Stimulated activated CD8-positive, alpha-beta memory T cell treated with anti-CD3 and anti-CD28 coated beads, Interleukin-4, amount 100 ng/mL, for 48 hours (primary cell): ENCODE data around the gene RSF1.

Source experiments
- DNase-seq: peaks from one replicate; pipeline ENCODE4 v3.0.0-alpha.2; 2020

Gene RSF1

DNA sequence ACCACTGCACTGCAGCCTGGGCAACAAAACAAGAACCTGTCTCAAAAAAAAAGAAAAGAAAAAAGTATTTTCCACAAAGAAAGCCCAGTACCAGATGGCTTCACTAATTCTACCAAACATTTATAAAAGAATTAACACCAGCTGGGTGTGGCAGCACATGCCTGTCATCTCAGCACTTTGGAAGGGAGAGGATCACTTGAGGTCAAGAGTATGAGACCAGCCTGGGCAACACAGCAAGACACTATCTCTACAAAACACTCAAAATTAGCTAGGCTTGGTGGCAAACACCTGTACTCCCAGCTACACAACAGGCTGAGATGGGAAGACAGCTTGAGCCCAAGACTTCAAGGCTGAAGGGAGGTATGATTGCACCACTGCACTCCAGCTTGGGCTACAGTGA lies 20.1 kb downstream of the RSF1 start:
- DNase-seq = no peak

DNA sequence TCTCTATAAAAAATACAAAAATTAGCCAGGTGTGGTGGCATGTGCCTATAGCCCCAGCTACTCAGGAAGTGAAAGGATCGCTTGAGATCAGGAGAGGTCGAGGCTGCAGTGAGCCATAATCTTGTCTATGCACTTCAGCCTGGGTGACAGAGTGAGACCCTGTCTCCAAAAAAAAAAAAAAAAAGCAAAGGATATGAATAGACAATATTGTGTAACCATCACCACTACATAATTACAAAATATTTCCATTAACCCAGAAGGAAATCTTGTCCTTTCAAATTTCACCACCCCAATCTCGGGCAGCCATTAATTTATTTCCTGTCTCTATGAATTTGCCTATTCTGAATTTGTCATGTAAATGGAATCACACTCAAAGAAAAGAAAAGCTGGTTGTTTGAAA lies 21.2 kb downstream of the RSF1 start:
- DNase-seq = no peak

DNA sequence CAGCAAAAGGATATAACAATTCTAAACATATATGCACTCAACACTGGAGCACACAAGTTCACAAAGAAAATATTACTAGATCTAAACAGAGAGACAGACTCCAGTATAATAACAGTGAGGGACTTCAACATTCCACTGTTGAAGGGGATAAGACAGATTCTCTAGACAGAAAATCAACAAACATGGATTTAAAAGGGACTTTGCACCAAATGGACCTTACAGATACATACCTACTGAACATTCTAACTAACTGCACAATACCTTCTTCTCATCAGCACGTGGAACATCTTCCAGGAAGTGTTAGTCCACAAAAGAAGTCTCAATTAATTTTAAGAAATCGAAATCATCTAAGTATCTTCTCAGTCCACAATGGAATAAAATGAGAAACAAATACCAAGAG lies 26.6 kb downstream of the RSF1 start:
- DNase-seq = no peak

DNA sequence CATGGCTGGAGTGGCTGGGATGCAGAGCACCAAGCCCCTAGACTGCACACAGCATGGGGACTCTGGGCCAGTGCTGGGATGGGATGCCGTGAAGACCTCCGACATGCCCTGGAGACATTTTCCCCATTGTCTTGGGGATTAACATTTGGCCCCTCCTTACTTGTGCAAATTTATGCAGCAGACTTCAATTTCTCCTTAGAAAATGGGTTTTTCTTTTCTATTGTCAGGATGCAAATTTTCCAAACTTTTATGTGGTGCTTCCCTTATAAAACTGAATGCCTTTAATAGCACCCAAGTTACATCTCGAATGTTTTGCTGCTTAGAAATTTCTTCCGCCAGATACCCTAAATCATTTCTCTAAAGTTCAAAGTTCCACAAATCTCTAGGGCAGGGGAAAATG lies 29.2 kb downstream of the RSF1 start:
- no peak for DNase-seq

DNA sequence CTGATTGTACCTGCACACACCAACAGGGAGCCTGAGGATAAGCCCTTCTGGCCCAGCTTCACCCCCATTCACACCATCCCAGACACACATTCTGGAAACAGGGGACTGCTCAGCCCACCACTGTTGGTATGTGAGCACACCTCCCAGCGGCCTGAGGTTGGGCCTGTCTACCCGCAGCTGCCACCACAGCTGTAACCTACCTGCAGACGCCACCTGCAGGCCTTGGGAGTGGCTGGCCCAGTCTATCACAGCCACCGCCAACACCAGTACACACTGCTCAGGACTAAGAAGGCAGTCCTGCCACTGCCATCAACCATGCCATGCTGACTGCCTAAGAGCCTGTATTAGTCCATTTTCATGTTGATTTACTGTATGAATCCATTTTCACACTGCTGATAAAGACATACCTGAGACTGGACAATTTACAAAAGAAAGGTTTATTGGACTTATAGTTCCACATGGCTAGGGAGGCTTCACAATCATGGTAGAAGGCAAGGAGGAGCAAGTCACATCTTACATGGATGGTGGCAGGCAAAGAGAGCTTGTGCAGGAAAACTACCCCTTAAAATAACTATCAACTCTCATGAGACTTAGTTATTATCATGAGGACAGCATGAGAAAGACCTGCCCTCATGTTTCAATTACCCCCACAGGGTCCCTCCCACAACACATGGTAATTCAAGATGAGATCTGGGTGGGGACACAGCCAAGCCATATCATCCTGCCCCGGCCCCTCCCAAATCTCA lies 30.6 kb downstream of the RSF1 start:
- no peak for DNase-seq

DNA sequence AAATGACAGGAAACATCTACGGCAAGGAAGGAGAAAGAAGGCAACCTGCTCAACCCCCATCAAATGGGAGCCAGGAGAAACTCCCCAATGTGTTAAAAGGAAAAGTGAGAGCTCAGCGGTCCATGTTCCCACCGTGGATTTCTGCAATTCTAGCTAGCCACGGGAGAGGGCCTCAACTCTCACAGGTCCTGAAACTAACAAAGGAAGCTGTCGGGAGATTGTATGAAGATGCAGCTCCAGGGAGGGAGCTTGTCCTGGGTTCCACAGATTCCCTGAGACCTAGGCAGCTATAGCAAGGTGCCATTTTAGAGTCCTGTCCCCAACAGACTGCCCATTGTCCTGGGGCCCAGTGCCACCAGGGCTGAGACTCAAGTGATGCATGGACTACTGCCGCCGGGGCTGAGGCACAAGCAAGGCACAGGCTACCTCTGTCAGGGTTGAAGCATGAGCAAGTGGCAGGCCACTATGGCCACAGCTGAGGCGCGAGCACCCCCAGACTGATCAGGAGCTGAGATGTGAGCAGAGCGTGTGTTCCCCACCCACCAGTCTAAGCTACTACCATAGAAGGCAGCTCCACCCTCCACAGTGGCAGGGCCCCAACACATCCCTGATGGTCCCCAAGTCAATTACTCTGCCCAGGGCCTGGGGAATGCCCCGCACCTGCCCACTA lies 31.3 kb downstream of the RSF1 start:
- no peak for DNase-seq

DNA sequence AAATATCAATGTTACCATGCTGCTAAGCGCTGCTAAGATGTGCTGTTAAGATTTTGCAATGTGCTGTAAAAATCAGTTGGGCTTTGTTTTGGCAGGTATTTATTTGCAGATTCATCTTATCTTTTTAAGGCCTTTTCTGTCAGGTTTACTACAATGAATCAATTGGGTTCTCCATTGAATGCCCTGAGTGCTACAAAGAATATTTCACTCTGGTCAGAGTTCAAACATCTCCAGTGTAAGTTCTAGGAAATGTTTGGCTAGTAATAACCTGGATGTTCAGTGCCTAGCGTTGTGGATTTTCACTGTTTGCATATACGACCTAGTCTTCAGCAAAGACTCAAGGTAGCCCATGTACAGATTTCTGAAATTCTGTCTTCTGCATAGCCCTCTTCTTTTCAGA lies 36.0 kb downstream of the RSF1 start:
- no peak for DNase-seq

DNA sequence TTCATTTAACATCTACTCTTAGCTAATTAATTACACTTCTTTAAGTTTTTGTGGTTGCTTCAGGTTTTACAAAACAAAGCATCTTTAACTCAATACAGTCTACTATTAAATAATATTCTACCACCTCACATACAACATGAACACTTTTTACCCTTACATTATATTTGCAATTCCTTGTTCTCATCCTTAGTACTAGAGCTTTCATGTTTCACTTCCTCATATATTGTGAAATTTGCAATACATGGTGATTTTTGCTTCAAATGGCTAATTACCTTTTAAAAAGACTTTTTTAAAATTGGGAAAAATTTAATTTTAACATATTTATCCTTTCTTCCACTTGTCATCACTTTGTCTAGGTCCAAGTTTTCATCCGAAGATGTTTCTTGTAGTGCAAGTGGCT lies 37.5 kb downstream of the RSF1 start:
- DNase-seq = no peak

DNA sequence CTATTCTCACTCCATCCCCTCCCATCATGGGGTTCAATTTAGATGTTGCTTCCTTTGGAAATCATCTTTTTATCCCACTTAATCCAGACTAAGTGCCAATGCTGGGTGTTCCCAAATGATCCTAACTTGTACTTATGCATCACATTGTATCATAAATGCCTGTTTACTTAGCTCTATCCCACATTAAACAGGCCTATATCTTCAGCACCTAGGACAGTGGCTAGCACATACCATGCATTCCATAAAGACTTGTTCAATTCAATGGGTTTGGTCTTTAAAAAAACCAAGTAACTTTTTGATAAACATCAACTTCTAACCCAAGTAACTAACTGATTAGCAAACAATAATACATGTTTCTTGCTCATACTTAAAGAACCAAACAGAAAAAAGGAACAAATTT lies 40.6 kb downstream of the RSF1 start:
- DNase-seq = no peak

DNA sequence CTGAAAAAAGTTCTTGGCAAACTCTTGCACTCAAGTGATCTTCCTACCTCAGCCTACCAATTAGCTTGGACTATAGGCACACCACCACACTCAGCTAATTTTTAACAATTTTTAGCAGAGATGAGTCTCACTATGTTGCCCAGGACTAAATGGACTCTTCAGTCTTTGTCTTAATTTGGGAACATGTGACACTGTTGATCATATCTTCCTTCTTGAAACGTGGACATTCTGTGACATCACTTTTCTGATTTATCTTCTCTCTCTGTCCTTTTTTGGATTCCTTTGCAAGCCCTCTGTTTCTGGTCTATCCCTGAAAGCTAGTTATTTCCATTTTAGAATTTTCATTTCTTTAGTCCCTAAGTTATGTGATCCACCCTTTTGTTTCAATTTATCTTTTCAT lies 42.0 kb downstream of the RSF1 start:
- DNase-seq = no peak

DNA sequence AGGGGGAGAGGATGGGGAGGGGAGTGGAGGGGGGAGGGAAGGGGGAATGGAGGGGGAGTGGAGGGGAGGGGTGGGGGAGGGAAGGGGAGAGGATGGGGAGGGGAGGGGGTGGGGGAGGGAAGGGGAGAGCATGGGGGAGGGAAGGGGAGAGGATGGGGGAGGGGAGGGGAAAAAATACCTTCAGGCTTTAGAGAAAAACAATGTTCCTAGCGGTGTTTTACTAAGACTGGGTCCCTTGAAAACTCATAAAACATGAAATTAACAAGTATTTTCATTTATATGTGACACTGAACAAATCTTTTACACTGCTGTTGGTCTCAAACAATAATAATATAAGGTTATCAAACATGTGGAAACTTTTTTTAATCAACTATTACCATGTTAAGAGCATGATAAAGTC lies 42.4 kb downstream of the RSF1 start:
- no peak for DNase-seq

DNA sequence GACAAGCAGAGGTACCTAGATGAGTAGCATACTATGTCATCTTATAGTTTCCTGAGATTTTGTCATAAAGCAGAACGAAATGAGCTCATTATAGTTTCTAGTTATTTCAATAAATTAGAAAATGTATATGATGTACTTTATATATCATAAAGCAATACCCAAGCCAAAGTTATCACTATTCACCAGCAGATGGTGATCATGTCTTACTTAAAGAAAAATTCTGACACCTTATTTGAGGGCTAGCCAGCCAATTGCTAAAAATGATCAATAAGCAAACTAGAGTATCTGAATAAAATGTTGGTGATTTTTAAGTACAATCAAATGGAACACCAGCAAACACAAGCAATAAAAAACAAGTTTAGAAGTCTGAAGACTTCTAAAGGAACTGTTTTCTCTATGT lies 44.1 kb downstream of the RSF1 start:
- DNase-seq = no peak

DNA sequence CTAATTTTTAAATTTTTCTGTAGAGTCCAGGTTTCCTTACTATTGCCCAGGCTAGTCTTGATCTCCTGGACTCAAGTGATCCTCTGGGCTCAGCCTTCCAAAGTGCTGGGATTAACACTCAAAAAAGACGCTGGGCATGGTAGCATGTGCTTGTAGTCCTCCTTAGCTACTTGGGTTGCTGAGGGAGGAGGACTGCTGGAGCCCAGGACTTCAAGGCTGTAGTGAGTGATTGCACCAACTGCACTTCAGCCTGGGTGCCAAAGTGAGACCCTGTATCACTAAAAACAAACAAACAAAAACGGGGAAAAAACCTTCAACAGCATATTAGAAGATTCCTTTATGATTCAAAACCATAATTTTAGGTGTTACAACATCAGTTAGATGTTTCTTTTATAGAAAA lies 44.6 kb downstream of the RSF1 start:
- no peak for DNase-seq

DNA sequence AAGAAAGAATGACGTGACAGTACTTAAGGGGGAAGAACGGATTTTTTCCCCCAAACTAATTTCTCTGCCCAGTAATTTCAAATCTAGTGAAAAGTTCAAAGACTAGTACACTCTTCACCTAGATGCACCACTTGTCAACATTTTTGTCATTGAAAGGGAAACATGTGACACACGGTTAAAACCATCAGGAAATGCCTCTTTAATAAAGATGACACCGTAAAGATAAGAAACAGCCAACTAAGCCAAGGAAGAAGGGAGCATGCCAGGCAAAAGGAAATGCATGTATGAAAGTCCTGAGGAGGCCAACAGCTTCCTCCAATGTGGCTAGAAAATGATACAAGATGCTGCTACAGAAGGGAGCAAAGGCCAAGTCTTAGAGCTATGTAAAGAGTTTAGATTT lies 49.4 kb downstream of the RSF1 start:
- no peak for DNase-seq

DNA sequence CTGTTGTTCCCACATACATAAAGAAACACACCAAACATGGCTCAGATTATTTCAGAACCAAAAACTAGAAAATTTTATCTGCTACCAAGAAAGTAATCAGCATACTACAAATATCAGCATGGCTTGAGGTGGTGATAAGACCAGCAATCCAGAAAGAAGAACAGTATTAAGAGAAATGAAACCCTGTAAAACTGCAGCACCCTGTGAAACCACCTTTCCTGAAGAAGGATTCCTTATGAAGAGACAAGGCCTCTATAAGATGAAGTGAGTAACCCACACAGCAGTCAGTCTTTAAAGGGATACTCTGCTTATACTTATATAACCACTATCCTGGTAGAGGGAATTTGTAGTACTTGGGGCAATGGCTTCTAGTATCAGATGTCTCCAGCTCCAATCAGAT lies 49.9 kb downstream of the RSF1 start:
- DNase-seq = no peak

DNA sequence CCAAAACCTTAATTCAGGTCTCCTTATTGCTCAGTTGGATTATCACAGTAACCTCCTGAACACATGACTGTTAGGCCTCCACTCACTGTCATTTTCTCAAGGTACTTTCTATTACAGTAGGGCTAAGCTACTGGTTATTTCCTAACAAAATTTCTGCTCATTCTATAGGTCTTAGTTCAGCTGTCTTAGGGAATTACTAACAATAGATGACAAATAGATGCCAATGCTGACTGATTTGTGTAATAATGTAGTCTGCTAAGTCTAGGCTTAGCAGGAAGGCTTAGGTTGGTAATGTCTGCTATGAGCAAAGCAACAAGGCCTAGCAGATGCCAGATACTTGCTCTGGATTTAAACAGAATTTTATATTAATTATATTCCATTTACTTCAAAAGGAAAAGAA lies 58.1 kb downstream of the RSF1 start:
- no peak for DNase-seq

DNA sequence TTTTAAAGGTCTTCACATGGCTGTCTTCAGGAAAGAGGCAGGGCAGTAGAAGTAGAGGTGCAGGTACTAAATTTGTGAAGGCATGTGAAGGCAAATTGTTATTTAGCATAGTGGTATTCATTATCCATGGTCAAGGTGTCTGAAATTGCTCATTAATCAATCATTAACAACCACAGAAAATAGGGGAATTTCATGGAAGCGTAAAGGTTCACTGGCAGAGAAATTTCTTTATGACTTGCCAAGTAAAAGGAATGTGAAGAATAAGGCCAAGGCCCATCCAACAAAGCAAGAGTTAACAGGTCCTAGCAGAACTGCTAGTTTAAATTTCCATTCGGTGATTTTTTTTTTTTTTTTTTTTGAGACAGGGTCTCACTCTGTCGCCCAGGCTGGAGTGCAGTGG lies 59.0 kb downstream of the RSF1 start:
- no peak for DNase-seq

DNA sequence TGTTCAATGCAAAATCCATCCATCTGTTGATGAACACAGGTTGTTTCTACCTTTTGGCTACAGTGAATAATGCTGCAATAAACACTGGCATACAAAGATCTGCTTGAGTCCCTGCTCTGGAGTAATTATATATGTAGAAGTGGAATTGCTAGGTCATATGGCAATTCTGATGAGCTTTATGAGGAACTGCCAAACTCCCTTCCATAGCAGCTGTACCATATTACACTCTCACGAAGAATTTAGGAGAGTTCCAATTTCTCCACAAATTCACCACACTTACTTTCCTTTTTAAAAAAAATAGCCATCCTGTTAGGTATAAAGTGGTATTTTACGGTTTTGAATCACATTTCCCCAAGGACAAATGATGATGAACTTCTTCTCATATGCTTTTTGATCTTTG lies 62.2 kb downstream of the RSF1 start:
- no peak for DNase-seq

DNA sequence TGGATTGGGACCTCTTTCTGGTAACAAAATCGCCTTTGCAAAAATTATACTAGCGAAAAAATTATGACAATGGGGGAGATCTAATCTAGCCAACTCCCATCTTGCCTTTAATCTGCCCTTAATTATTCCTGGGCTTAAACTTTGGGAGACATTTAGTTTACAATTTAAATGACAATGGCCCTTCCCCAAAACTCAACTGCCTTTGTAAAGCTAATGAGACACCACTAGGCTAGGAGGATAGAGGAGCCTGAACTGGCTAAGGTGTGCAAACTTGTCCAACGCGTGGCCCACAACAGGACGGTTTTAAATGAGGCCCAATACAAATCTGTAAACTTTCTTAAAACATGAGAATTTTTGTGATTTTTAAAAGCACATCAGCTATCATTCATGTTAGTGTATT lies 67.3 kb downstream of the RSF1 start:
- DNase-seq = no peak

DNA sequence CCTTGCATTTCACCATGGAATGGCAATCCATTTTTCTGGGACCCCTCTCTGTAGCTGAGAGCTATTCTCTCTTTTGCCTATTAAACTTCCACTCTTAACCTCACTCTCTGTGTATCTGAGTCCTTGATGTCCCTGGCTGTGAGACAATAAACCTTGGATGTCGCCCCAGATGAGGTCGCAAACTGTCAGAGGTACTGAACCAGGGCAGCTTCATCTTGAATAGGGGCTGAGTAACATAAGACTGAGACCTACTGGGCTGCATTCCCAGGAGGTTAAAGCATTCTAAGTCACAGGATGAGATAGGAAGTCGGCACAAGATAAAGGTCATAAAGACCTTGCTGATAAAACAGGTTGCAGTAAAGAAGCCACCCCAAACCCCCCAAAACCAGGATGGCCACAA lies 68.0 kb downstream of the RSF1 start:
- DNase-seq = no peak

DNA sequence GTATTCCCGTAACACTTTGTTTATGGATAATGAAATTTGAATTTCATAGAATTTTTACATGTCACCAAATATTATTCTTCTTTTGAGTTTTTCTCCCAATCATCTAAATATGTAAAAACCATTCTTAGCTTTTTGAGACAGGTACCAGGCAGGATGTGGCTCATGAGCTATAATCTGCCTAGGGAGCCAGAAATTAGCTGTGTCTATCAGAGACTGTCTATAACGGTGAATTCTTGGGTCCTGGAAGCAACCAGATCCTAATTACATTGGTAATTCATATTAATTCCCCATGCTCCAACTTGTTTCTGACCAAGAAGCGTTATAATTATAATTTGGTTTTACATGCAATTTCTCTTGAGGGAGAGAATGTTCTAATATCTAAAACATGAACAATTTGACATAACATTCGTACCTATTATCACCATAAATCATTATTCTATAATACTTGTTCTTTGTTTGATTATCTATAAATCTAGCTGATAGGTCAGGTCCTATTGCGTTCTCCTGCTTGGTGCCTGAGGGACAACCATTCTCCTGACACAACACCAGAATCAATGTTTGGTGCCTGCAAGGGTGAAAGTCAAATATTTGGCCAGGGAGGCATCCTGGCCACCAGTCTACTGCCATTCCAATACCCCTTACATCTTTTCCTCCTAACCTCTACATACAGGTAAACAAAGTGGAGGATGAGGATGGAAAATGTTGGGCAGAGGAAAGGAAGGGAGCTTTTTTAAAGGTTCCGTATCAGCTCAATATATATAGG lies 69.9 kb downstream of the RSF1 start:
- DNase-seq = no peak

DNA sequence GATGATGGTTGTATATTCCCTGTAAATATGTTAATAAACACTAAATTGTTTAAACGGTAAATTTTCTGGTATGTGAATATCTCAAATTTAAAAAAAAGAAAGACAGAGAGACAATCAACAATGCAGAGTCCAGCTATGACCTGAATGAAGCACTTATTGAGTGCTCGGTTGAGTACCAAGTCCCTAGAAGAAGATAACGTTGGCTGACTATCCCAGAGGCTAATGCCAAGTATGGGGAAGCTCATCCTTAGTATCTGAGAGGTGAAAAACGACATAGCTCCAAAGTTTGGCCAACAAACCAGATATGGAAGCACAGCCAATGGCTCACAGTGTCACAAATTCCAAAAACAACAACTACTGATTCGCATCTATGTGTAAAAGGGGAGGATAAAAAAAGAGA lies 71.3 kb downstream of the RSF1 start:
- DNase-seq = no peak

DNA sequence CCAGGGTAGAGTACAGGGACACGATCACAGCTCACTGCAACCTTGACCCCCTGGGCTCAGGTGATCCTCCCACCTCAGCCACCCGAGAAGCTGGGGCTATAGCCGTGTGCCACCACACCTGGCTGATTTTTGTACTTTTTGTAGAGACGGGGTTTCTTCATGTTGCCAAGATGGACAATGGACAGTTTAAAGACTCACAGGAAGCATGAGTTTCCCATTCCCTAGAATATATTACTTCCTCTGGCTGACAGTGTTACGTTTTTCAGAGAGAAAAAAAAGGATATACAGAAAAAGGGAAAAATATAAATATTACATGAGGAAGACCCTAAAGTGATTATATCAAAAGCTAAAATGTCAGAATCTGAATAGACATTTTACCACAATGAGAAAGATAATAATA lies 72.3 kb downstream of the RSF1 start:
- DNase-seq = no peak

DNA sequence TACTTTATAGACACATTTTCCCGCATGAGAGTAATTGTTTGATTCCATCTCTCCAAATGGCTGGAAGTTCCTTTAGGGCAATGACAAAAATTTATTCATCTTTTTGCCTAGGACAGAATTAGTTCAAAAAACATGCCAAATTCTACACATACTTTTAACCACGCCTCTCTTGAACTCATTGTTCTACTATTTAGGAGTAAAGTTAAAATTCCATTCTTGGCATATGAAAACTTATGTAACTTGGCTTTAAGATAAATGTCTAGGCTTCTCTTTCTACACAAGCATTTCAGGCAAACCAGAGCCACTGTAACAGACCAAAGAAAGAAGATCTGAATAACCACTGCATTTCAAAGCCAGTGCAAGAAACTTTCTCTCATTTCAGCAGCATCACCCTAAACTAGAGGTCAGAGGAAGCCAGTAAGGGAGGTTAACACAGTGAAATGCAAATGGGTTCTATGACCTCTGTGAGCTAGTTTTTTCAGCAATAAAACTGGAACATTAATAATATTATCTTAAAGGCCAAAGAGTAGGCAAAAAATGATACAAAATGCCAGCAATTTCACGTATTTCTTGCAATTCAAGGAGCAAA lies 73.0 kb downstream of the RSF1 start:
- DNase-seq = no peak
